Activated CD4-positive, CD25-positive, alpha-beta regulatory T cell (primary cell): ENCODE measurements around the gene CSF3.

Experiments
- DNase-seq, 4 experiments: peaks; one replicate each; lab custom pipeline; 2025; lab: John Stamatoyannopoulos, UW

The CSF3 gene

GRCh38 chr17:40024901-40025300 is 9.7 kb downstream of the CSF3 start:
- no peak for DNase-seq

- DNase-seq = no peak
Observed at GRCh38 chr17:40025559-40025958, 10.3 kb downstream of the CSF3 start.

GRCh38 chr17:40025991-40026815 is 11.0 kb downstream of the CSF3 start:
- no peak for DNase-seq

GRCh38 chr17:40026816-40027613 is 11.8 kb downstream of the CSF3 start:
- peak; percentile 41 to 64 (median 54) for DNase-seq

- DNase-seq = no peak
Observed at GRCh38 chr17:40027614-40028012, 12.4 kb downstream of the CSF3 start.

GRCh38 chr17:40028595-40028994 is 13.4 kb downstream of the CSF3 start:
- no peak for DNase-seq

GRCh38 chr17:40031706-40032105 is 16.5 kb downstream of the CSF3 start:
- DNase-seq = no peak

- DNase-seq = no peak
Observed at GRCh38 chr17:40032322-40033320, 17.4 kb downstream of the CSF3 start.

GRCh38 chr17:40033339-40033738 is 18.1 kb downstream of the CSF3 start:
- DNase-seq = no peak

- no peak for DNase-seq
Observed at GRCh38 chr17:40034426-40035161, 19.4 kb downstream of the CSF3 start.

GRCh38 chr17:40035162-40035559 is 19.9 kb downstream of the CSF3 start:
- no peak for DNase-seq

- DNase-seq = no peak
Observed at GRCh38 chr17:40038882-40039513, 23.8 kb downstream of the CSF3 start.

GRCh38 chr17:40041196-40041595 is 26.0 kb downstream of the CSF3 start:
- DNase-seq = no peak

- no peak for DNase-seq
Observed at GRCh38 chr17:40056379-40057015, 41.3 kb downstream of the CSF3 start.

- no peak for DNase-seq
Observed at GRCh38 chr17:40058186-40058784, 43.0 kb downstream of the CSF3 start.

GRCh38 chr17:40058865-40059264 is 43.6 kb downstream of the CSF3 start:
- no peak for DNase-seq

GRCh38 chr17:40059729-40060475 is 44.7 kb downstream of the CSF3 start:
- no peak for DNase-seq

GRCh38 chr17:40060887-40061608 is 45.8 kb downstream of the CSF3 start:
- DNase-seq = no peak
